GM23338 (cell line): ENCODE data around the gene EBI3. TPM values are rescaled to one million over a fixed set of nuclear protein-coding genes. Genes with fewer than 3 reads are reported as not detected.

Source experiments
- ATAC-seq: fragments of 200-7000 bp; cut with Tn5 transposase; 3 replicates; pipeline ENCODE4 v1.9.1; 2020
- DNase-seq: peaks from one replicate; pipeline ENCODE4 v3.0.0-alpha.2; 2015; ENCODE audit warnings: low spot score
- H2AFZ ChIP-seq: fragments of 200-600 bp; sonication (generic); 2 replicates; pipeline ENCODE4 v1.8.0; 2016; ENCODE audit warnings: antibody characterized with exemption, mild to moderate bottlenecking, moderate library complexity
- H3F3A ChIP-seq: fragments of 200-600 bp; sonication (generic); replicated peaks from 2 replicates; pipeline ENCODE4 v1.8.0; 2017; ENCODE audit warnings: antibody characterized with exemption, mixed run types, low read depth
- H3K27ac ChIP-seq: fragments of 200-600 bp; sonication (generic); 2 replicates; pipeline ENCODE4 v1.6.1; 2016; ENCODE audit warnings: low read depth
- H3K27me3 ChIP-seq: fragments of 200-600 bp; sonication (generic); 2 replicates; pipeline ENCODE4 v1.8.0; 2016; ENCODE audit warnings: mild to moderate bottlenecking, mixed run types, moderate library complexity; ENCODE audit not compliant: insufficient read depth
- H3K36me3 ChIP-seq: fragments of 200-600 bp; sonication (generic); 2 replicates; pipeline ENCODE4 v1.8.0; 2016; ENCODE audit warnings: mild to moderate bottlenecking; ENCODE audit not compliant: insufficient read depth
- H3K4me1 ChIP-seq: fragments of 200-600 bp; sonication (generic); 2 replicates; pipeline ENCODE4 v1.8.0; 2016; ENCODE audit warnings: mild to moderate bottlenecking, moderate library complexity; ENCODE audit not compliant: insufficient read depth
- H3K4me2 ChIP-seq: fragments of 200-600 bp; sonication (generic); 2 replicates; pipeline ENCODE4 v1.7.1; 2017; ENCODE audit warnings: mixed run types
- H3K4me3 ChIP-seq: fragments of 200-600 bp; sonication (generic); 2 replicates; pipeline ENCODE4 v1.6.1; 2016; ENCODE audit warnings: mixed run types
- H3K79me2 ChIP-seq: fragments of 200-600 bp; sonication (generic); replicated peaks from 2 replicates; pipeline ENCODE4 v1.8.0; 2017; ENCODE audit warnings: mild to moderate bottlenecking; ENCODE audit not compliant: insufficient read depth
- H3K9me2 ChIP-seq: fragments of 200-600 bp; sonication (generic); 2 replicates; pipeline ENCODE4 v1.8.0; 2017; ENCODE audit not compliant: insufficient read depth
- H4K20me1 ChIP-seq: fragments of 200-600 bp; sonication (generic); replicated peaks from 2 replicates; pipeline ENCODE4 v1.8.0; 2017; ENCODE audit warnings: mild to moderate bottlenecking; ENCODE audit not compliant: insufficient read depth
- H3K27ac Mint-ChIP-seq: 2 replicates; pipeline ENCODE4 v1.8.0; 2020; ENCODE audit warnings: inconsistent platforms, mild to moderate bottlenecking, moderate library complexity, mixed read lengths
- H3K27me3 Mint-ChIP-seq: 3 replicates; pipeline ENCODE4 v1.8.0; 2022; ENCODE audit warnings: low read depth, mild to moderate bottlenecking, moderate library complexity, mixed read lengths, inconsistent platforms; ENCODE audit not compliant: insufficient read depth, poor library complexity
- H3K36me3 Mint-ChIP-seq: 3 replicates; pipeline ENCODE4 v1.8.0; 2021; ENCODE audit warnings: low read depth, mild to moderate bottlenecking, inconsistent platforms, moderate library complexity, mixed read lengths
- H3K4me1 Mint-ChIP-seq: 3 replicates; pipeline ENCODE4 v1.8.0; 2020; ENCODE audit warnings: mild to moderate bottlenecking, inconsistent platforms, mixed read lengths
- H3K4me3 Mint-ChIP-seq: 3 replicates; pipeline ENCODE4 v1.8.0; 2021; ENCODE audit warnings: moderate library complexity, mild to moderate bottlenecking, inconsistent platforms, mixed read lengths
- H3K9me3 Mint-ChIP-seq: 3 replicates; pipeline ENCODE4 v1.8.0; 2020; ENCODE audit warnings: moderate library complexity, mild to moderate bottlenecking, inconsistent platforms, mixed read lengths
- CTCF ChIP-seq, 2 experiments: fragments of 200-600 bp in 1 of 2; sonication (generic) in 1 of 2; conservative IDR thresholded peaks; 2 replicates each; pipeline versions ENCODE4 v1.5.1 to v1.6.1; 2016 to 2017; ENCODE audit warnings: antibody characterized with exemption in 2 of 2, low read depth in 2 of 2, mild to moderate bottlenecking in 2 of 2, moderate library complexity in 1 of 2
- ETS1 ChIP-seq: IDR thresholded peaks from 2 replicates; pipeline ENCODE4 v1.6.1; 2016; ENCODE audit warnings: antibody characterized with exemption
- EZH2 ChIP-seq: fragments of 200-600 bp; sonication (generic); IDR thresholded peaks from one replicate; pipeline ENCODE4 v1.8.0; 2017; ENCODE audit warnings: antibody characterized with exemption, mild to moderate bottlenecking, low read depth; ENCODE audit not compliant: unreplicated experiment
- JUNB ChIP-seq: IDR thresholded peaks from one replicate; pipeline ENCODE4 v1.6.1; 2016; ENCODE audit warnings: antibody characterized with exemption; ENCODE audit not compliant: unreplicated experiment
- NANOG ChIP-seq: IDR thresholded peaks from 2 replicates; pipeline ENCODE4 v1.6.1; 2016; ENCODE audit warnings: antibody characterized with exemption, borderline replicate concordance
- POLR2AphosphoS5 ChIP-seq: IDR thresholded peaks from 2 replicates; pipeline ENCODE4 v1.6.1; 2016; ENCODE audit warnings: antibody characterized with exemption, low read depth
- REST ChIP-seq: IDR thresholded peaks from one replicate; pipeline ENCODE4 v1.6.1; 2018; ENCODE audit warnings: antibody characterized with exemption; ENCODE audit not compliant: unreplicated experiment
- ZNF114 ChIP-seq: fragments of 250-450 bp; sonication (Bioruptor Pico); IDR thresholded peaks from 2 replicates; pipeline ENCODE4 v1.5.0; 2020; ENCODE audit warnings: mild to moderate bottlenecking, moderate library complexity
- ZNF331 ChIP-seq: fragments of 250-450 bp; sonication (Bioruptor Pico); IDR thresholded peaks from 2 replicates; pipeline ENCODE4 v1.5.0; 2020; ENCODE audit warnings: low read depth, mild to moderate bottlenecking, moderate library complexity
- ZNF462 ChIP-seq: fragments of 250-450 bp; sonication (Bioruptor Pico); IDR thresholded peaks from 2 replicates; pipeline ENCODE4 v1.5.0; 2020; ENCODE audit warnings: mild to moderate bottlenecking, moderate library complexity
- polyA plus RNA-seq: library from polyadenylated mRNA; unstranded; fragments of >200 nt; fragmentation: Nextera tagmentation; extraction: Ambion mirVana; gene quantifications from 2 replicates; pipeline ENCODE4 v1.2.1, GENCODE V29; 2016
- total RNA-seq: library from RNA; depleted of rRNA; stranded (reverse); fragments of >200 nt; shearing (Covaris generic); gene quantifications from 2 replicates; pipeline ENCODE4 v1.2.3, GENCODE V29; 2014

Gene EBI3
- total and polyA plus RNA-seq, 2 experiments from 2014 or later, result 0.52 to 1.4 TPM

- no peak for DNase-seq
- no peaks in the 10 kb centered on the region for H3K9me2 ChIP-seq
- Mint-ChIP-seq H3K36me3 (no peaks in the 10 kb centered on the region), H3K9me3 (no peaks in the 10 kb centered on the region; the same call in 1 of the 3 replicates), H3K4me3 (no peak overlapping the region), H3K27ac (no peak overlapping the region), H3K27me3 (peaks cover 6% of the 10 kb centered on the region), H3K4me1 (no peaks in the 10 kb centered on the region; the same call in 2 of the 3 replicates)
- no peaks in the 10 kb centered on the region for H3K36me3 ChIP-seq
- no peaks in the 10 kb centered on the region for H4K20me1 ChIP-seq
- H3K4me1 ChIP-seq, result no peaks in the 10 kb centered on the region
- no peaks in the 10 kb centered on the region for H3K27me3 ChIP-seq
- TF ChIP-seq EZH2 (no peak), JUNB (no peak), NANOG (no peak), ZNF114 (CRISPR knock-in tag) (no peak), ETS1 (no peak), REST (no peak), ZNF462 (CRISPR knock-in tag) (no peak), POLR2AphosphoS5 (no peak), CTCF (conservative IDR thresholded peaks at IDR 0.05; ENCODE audit: low read depth in 2 of 2) (no peak), ZNF331 (CRISPR knock-in tag) (no peak)
- no peak for ATAC-seq
- no peaks in the 10 kb centered on the region for H3K79me2 ChIP-seq
- no peak overlapping the region for H3K27ac ChIP-seq
- H2AFZ ChIP-seq, result no peak overlapping the region
- no peak overlapping the region for H3K4me2 ChIP-seq
- peaks cover 3% of the 10 kb centered on the region; the same call in 1 of the 2 replicates for H3F3A ChIP-seq
- H3K4me3 ChIP-seq, result no peak overlapping the region
These were observed 41.8 kb upstream of the EBI3 start for GRCh38 chr19:4187313-4188122.
